HepG2 (cell line): Measurements from ENCODE around the gene TRPV4. TPM values are rescaled to one million over a fixed set of nuclear protein-coding genes. Genes with fewer than 3 reads are reported as not detected.

ENCODE experiments used
- ATAC-seq: fragments of 200-7000 bp; cut with Tn5 transposase; 3 replicates; pipeline ENCODE4 v1.9.1; 2020; ENCODE audit warnings: mild to moderate bottlenecking, moderate library complexity
- BruUV-seq: library from RNA; stranded (reverse); fragments of 400-500 nt; replicated peaks from 2 replicates; lab custom pipeline; 2021; lab: Mats Ljungman, UMichigan
- CTCF ChIA-PET: fragments of 300-600 bp; formaldehyde crosslinking; extraction: SDS; loops from one replicate; lab custom pipeline; 2021; ENCODE audit warnings: low total read pairs, inconsistent platforms, low intra/inter-chr PET ratio; lab: Yijun Ruan, JAX
- POLR2A ChIA-PET: fragments of 350-600 bp; sonication (Branson Sonifier 250); formaldehyde crosslinking; loops from one replicate; lab custom pipeline; 2020; ENCODE audit warnings: antibody characterized with exemption, inconsistent platforms; lab: Yijun Ruan, JAX
- DNase-seq: peaks from one replicate; pipeline ENCODE4 v3.0.0-alpha.2; 2015; ENCODE audit warnings: low spot score
- FAIRE-seq: peaks from 3 replicates; lab custom pipeline; 2011; peaks lifted over from hg19 to GRCh38; lab: Jason Lieb, UNC
- H2AFZ ChIP-seq: one replicate; pipeline ENCODE4 v1.6.1; 2011; ENCODE audit warnings: low read length, inconsistent platforms
- H3K27ac ChIP-seq: fragments of 300-600 bp; 3 replicates; pipeline ENCODE4 v1.8.0; 2011; ENCODE audit warnings: mixed run types, mild to moderate bottlenecking, mixed read lengths, low read length, inconsistent platforms; ENCODE audit not compliant: insufficient read depth; ENCODE audit errors: extremely low read length
- H3K27me3 ChIP-seq, 2 experiments: fragments of 200-600 bp in 1 of 2; 2 replicates in 1 of 2; 3 replicates in 1 of 2; pipeline versions ENCODE4 v1.6.0 to v1.8.0; 2011; ENCODE audit warnings: low read length in 2 of 2, mild to moderate bottlenecking in 2 of 2, moderate library complexity in 2 of 2, inconsistent platforms in 1 of 2; ENCODE audit not compliant: insufficient read depth in 2 of 2, control insufficient read depth in 1 of 2
- H3K36me3 ChIP-seq, 2 experiments: fragments of 200-600 bp in 1 of 2; replicated peaks in 1 of 2; 2 replicates in 1 of 2; 3 replicates in 1 of 2; pipeline versions ENCODE4 v1.5.1 to v1.8.0; 2011; ENCODE audit warnings: low read length in 2 of 2, inconsistent platforms in 1 of 2; ENCODE audit not compliant: insufficient read depth in 2 of 2, control insufficient read depth in 1 of 2
- H3K4me1 ChIP-seq: 2 replicates; pipeline ENCODE4 v1.5.1; 2012; ENCODE audit warnings: low read length, inconsistent platforms; ENCODE audit not compliant: insufficient read depth
- H3K4me2 ChIP-seq: 2 replicates; pipeline ENCODE4 v1.6.0; 2011; ENCODE audit warnings: low read depth, low read length, inconsistent platforms
- H3K4me3 ChIP-seq, 3 experiments: fragments of 200-600 bp in 1 of 3; sonication (generic), shearing (Covaris generic) in 1 of 3; replicated peaks in 1 of 3; 2 replicates each; pipeline ENCODE4 v1.5.1; 2011 to 2016; ENCODE audit warnings: low read length in 3 of 3, inconsistent platforms in 2 of 3, low read depth in 2 of 3, mild to moderate bottlenecking in 2 of 3, control low read depth in 1 of 3, mixed read lengths in 1 of 3; ENCODE audit not compliant: insufficient read depth in 1 of 3
- H3K79me2 ChIP-seq: one replicate; pipeline ENCODE4 v1.6.1; 2011; ENCODE audit warnings: low read length, inconsistent platforms; ENCODE audit not compliant: insufficient read depth
- H3K9ac ChIP-seq: 2 replicates; pipeline ENCODE4 v1.6.0; 2011; ENCODE audit warnings: mild to moderate bottlenecking, low read depth, low read length, inconsistent platforms; ENCODE audit not compliant: insufficient read depth
- H3K9me3 ChIP-seq: 2 replicates; pipeline ENCODE4 v1.5.1; 2012; ENCODE audit warnings: mild to moderate bottlenecking, low read length
- H4K20me1 ChIP-seq: 2 replicates; pipeline ENCODE4 v1.6.0; 2011; ENCODE audit warnings: inconsistent platforms, mild to moderate bottlenecking, low read length, moderate library complexity; ENCODE audit not compliant: insufficient read depth
- ARID5B ChIP-seq: IDR thresholded peaks from 2 replicates; pipeline ENCODE4 v1.4.0; 2020; ENCODE audit warnings: mild to moderate bottlenecking, missing genetic modification reagents
- ELF3 ChIP-seq: IDR thresholded peaks from 2 replicates; pipeline ENCODE4 v1.6.1; 2016; ENCODE audit warnings: missing genetic modification reagents, missing compliant biosample characterization
- EP300 ChIP-seq, 3 experiments: sonication (generic) in 1 of 3; formaldehyde crosslinking in 1 of 3; IDR thresholded peaks; 2 replicates each; pipeline versions ENCODE4 v1.5.1 to v1.6.1; 2011 to 2020; ENCODE audit warnings: low read depth in 2 of 3, low read length in 2 of 3, borderline replicate concordance in 1 of 3, improper control_type of control experiment in 1 of 3, mild to moderate bottlenecking in 1 of 3, missing genetic modification reagents in 1 of 3, moderate library complexity in 1 of 3
- HNRNPK ChIP-seq: fragments of 200-400 bp; formaldehyde crosslinking; IDR thresholded peaks from 2 replicates; pipeline ENCODE4 v1.6.1; 2018; ENCODE audit warnings: low read length, low read depth, moderate library complexity, mild to moderate bottlenecking; ENCODE audit not compliant: poor library complexity, severe bottlenecking
- MBNL3 ChIP-seq: fragments of 250-450 bp; sonication (Bioruptor Pico); conservative IDR thresholded peaks from 2 replicates; pipeline ENCODE4 v1.8.0; 2022; ENCODE audit warnings: mild to moderate bottlenecking, inconsistent platforms
- ZBTB33 ChIP-seq: sonication (generic); formaldehyde crosslinking; IDR thresholded peaks from 2 replicates; pipeline ENCODE4 v1.4.0; 2020; ENCODE audit warnings: missing genetic modification reagents
- ZNF512 ChIP-seq: sonication (generic); formaldehyde crosslinking; IDR thresholded peaks from 2 replicates; pipeline ENCODE4 v1.4.0; 2020; ENCODE audit warnings: mild to moderate bottlenecking, missing genetic modification reagents
- WGBS: methylation state at CpG from one replicate; pipeline ENCODE4 v1.1.6; 2017; ENCODE audit warnings: low lambda C conversion rate; 5-methylcytosine and 5-hydroxymethylcytosine counted together
- in situ Hi-C: cut with HindIII; loops from 2 replicates; pipeline ENCODE4 v1.10.0; 2017; ENCODE audit warnings: low pct_unique_long_range_greater_than_20kb; ENCODE audit not compliant: extremely low pct_ligation_motif_present
- intact Hi-C: fragments of 100-400 bp; cut with micrococcal nuclease; formaldehyde crosslinking; loops from one replicate; pipeline ENCODE4 v1.10.0; 2022; ENCODE audit not compliant: unreplicated experiment
- polyA plus RNA-seq, 8 experiments: library from polyadenylated mRNA; depleted of rRNA in 3 of 8; stranded (reverse) in 7 of 8; unstranded in 1 of 8; fragments of >200 nt; fragmentation: Illumina TruSeq in 4 of 8; extraction: Trizol in 4 of 8; gene quantifications; 2 replicates each; pipeline versions ENCODE4 v1.2.1 to v1.2.3, GENCODE V29; 2011 to 2016; ENCODE audit warnings: low read depth in 4 of 8, missing spikeins in 1 of 8, mixed read lengths in 1 of 8; ENCODE audit not compliant: insufficient read depth in 1 of 8
- total RNA-seq, 5 experiments: library from RNA; depleted of rRNA; stranded (reverse); fragments of >200 nt; fragmentation: Illumina TruSeq; extraction: Trizol; gene quantifications; 2 replicates each; pipeline ENCODE4 v1.2.3, GENCODE V29; 2016; ENCODE audit warnings: low read depth in 1 of 5

TRPV4 gene
- total and polyA plus RNA-seq, 2 of the 13 experiments (the other 11 are each of a cell fraction or from before 2014, with no cell fraction given), result 0.66 to 4.7 TPM

GRCh38 chr12:109876406-109876805, 43.2 kb upstream of the TRPV4 start:
- BruUV-seq, result no TSS peak
- Histone ChIP-seq H3K4me2 (no peak overlapping the region), H3K9ac (no peak overlapping the region), H3K36me3 (no peaks in the 10 kb centered on the region; a peak in 1 of 5 replicates), H3K4me3 (no peak overlapping the region), H3K27ac (no peak overlapping the region), H3K9me3 (no peaks in the 10 kb centered on the region), H3K27me3 (peaks cover 0 to 7% of the 10 kb centered on the region in 2 experiments; a peak in 2 of 5 replicates), H3K79me2 (peaks cover 7% of the 10 kb centered on the region), H2AFZ (no peak overlapping the region), H4K20me1 (no peaks in the 10 kb centered on the region), H3K4me1 (peaks cover 76% of the 10 kb centered on the region)
- in situ Hi-C loops, result no loop called here
- no peak for FAIRE-seq
- ChIA-PET CTCF (no interaction called here), POLR2A (interaction anchor here (2.6 kb wide), 1 partner anchor 12 kb away, joined by 11 read pairs; no protein-coding TSS in a partner anchor)
- intact Hi-C loops, result no loop called here
- ATAC-seq, result no peak
- DNase-seq, result no peak
- TF ChIP-seq MBNL3 (CRISPR knock-in tag) (no peak), ZNF512 (0 out of 2 replicates have a peak, but pooled peaks have one; percentile 33), HNRNPK (peak; percentile 38)

- Histone ChIP-seq H3K9ac (no peak overlapping the region), H4K20me1 (no peaks in the 10 kb centered on the region), H3K27ac (no peak overlapping the region), H3K4me3 (no peak overlapping the region), H2AFZ (no peak overlapping the region), H3K4me2 (no peak overlapping the region), H3K27me3 (no peaks in the 10 kb centered on the region), H3K4me1 (peaks cover 76% of the 10 kb centered on the region), H3K36me3 (no peaks in the 10 kb centered on the region; a peak in 1 of 5 replicates), H3K79me2 (peaks cover 7% of the 10 kb centered on the region), H3K9me3 (no peaks in the 10 kb centered on the region)
- no peak for DNase-seq
- no peak for FAIRE-seq
- in situ Hi-C loops (no loop called here), intact Hi-C loops (no loop called here)
- no peak for ATAC-seq
- BruUV-seq, result no TSS peak
- POLR2A ChIA-PET, result interaction anchor here (2.6 kb wide), 1 partner anchor 11 kb away, joined by 11 read pairs; no protein-coding TSS in a partner anchor
- WGBS, result 75% methylated on average over 6 of the region's 6 CpGs
- CTCF ChIA-PET, result no interaction called here
- 0 out of 2 replicates have a peak, but pooled peaks have one; percentile 39 for TF ChIP-seq ZBTB33 (CRISPR knock-in tag)
- TF ChIP-seq ELF3 (CRISPR knock-in tag), result no peak
- TF ChIP-seq ARID5B, result 0 out of 2 replicates have a peak, but pooled peaks have one; percentile 28
- TF ChIP-seq EP300 (IDR thresholded peaks at IDR 0.05; ENCODE audit: low read depth in 2 of 2, low read length in 2 of 2), result 0 out of 4 replicates have a peak, but pooled peaks of 1 of the 2 experiments have one; percentile 21
- no peak for TF ChIP-seq EP300 (CRISPR knock-in tag; IDR thresholded peaks at IDR 0.05; ENCODE audit: borderline replicate concordance)
Observed at GRCh38 chr12:109875572-109876131, 42.5 kb upstream of the TRPV4 start.
